Measurements from ENCODE around the gene IMPG2. TPM values are rescaled to one million over a fixed set of nuclear protein-coding genes. Genes with fewer than 3 reads are reported as not detected.

IMPG2 gene
- polyA plus RNA-seq, 1 experiment, result 0.19 TPM

DNA sequence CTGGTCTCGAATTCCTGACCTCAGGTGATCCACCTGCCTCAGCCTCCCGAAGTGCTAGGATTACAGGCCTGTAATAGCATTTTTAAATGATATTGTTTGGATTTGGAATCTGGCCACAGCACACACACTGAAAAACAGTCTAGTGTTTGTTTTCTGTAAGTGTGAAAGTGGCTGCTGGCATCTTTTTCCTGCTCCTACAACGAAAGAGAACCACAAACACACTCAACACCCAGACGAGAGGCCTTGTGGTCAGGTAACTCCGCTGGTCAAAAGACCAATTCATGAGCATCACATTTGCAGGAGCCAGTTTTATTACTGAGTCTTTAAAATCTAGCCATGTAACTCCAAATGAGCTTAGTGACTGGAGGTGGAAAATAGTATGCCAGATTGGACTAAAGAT, 50.2 kb downstream of the IMPG2 start:
- no peak overlapping the region for H3K4me3 ChIP-seq (ENCODE audit: low read depth, low read length)
- POLR2A ChIA-PET, result no interaction called here
- H3K9me3 ChIP-seq (ENCODE audit: control insufficient read depth, insufficient read depth, low read length), result no peaks in the 10 kb centered on the region
- TF ChIP-seq, protein P1, sequence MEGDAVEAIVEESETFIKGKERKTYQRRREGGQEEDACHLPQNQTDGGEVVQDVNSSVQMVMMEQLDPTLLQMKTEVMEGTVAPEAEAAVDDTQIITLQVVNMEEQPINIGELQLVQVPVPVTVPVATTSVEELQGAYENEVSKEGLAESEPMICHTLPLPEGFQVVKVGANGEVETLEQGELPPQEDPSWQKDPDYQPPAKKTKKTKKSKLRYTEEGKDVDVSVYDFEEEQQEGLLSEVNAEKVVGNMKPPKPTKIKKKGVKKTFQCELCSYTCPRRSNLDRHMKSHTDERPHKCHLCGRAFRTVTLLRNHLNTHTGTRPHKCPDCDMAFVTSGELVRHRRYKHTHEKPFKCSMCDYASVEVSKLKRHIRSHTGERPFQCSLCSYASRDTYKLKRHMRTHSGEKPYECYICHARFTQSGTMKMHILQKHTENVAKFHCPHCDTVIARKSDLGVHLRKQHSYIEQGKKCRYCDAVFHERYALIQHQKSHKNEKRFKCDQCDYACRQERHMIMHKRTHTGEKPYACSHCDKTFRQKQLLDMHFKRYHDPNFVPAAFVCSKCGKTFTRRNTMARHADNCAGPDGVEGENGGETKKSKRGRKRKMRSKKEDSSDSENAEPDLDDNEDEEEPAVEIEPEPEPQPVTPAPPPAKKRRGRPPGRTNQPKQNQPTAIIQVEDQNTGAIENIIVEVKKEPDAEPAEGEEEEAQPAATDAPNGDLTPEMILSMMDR (IDR thresholded peaks at IDR 0.05; ENCODE audit: low read depth, low read length), result no peak
- CTCF ChIA-PET, result no interaction called here
- no peak overlapping the region for H3K27ac ChIP-seq (ENCODE audit: low read depth, low read length)
- DNase-seq (ENCODE audit: low read depth, low spot score), result no peak
- no peaks in the 10 kb centered on the region for H3K27me3 ChIP-seq (ENCODE audit: control insufficient read depth, insufficient read depth, low read length)

DNA sequence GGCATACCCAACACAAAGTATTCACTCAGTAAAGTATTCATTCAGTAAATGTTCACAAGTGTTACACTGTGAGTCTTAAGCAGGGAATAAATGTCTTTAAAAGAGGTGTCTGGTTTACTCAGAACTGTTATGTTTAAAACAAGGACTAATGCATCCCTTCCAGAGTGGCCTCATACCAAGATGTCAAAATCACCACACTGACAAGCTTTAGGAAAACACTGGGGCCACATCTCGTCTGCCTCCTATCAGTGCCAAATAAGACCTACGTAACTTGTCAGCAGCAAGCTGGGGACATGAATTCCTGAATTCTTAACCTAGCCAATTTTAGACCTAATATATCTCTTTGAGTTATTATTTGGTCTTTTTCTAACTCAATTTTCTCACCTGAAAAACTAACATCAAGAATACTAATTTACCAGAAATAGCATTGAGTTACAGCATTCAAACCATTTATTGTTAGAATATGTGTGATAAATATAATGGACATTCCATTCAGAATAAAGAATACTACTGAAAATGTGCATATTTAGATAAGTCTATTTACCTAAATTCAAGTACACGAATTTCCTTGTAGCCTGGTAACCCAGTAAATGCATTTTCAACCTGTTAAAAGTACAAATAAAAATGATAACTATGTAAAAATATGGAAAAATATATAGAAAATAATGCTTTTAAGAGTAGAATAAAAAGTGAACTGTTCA, 51.3 kb downstream of the IMPG2 start:
- CTCF ChIA-PET, result no interaction called here

DNA sequence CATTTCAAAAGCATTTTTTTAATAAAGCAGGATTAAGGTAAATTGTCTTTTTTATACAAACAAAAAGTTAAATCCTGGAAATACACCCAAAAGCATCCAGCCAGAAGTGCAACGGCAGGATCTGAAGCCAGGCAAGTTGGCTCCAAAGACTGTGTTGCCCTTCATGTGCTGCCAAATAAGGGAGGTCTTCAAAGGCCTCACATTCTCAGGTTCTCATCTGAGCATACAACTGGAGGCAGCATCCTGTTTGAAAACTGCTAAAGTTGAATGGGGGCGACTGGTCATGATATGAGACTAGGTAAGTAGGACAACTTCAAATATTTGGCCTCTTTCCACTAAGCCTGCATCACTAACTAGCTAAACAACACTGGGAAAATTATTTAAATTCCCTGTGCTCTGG, 52.2 kb downstream of the IMPG2 start:
- POLR2A ChIA-PET, result no interaction called here
- no peak for DNase-seq (ENCODE audit: low read depth, low spot score)
- Histone ChIP-seq H3K4me3 (ENCODE audit: low read depth, low read length) (no peak overlapping the region), H3K27me3 (ENCODE audit: control insufficient read depth, insufficient read depth, low read length) (no peaks in the 10 kb centered on the region), H3K27ac (ENCODE audit: low read depth, low read length) (no peak overlapping the region), H3K9me3 (ENCODE audit: control insufficient read depth, insufficient read depth, low read length) (no peaks in the 10 kb centered on the region)
- TF ChIP-seq, protein P1 (IDR thresholded peaks at IDR 0.05; ENCODE audit: low read depth, low read length), result no peak
- CTCF ChIA-PET, result no interaction called here

More for the DNA sequence above, 51.3 kb downstream of the IMPG2 start:
- DNase-seq (ENCODE audit: low read depth, low spot score), result no peak
- Histone ChIP-seq H3K27me3 (ENCODE audit: control insufficient read depth, insufficient read depth, low read length) (no peaks in the 10 kb centered on the region), H3K27ac (ENCODE audit: low read depth, low read length) (no peak overlapping the region), H3K4me3 (ENCODE audit: low read depth, low read length) (no peak overlapping the region), H3K9me3 (ENCODE audit: control insufficient read depth, insufficient read depth, low read length) (no peaks in the 10 kb centered on the region)
- POLR2A ChIA-PET, result no interaction called here
- TF ChIP-seq, protein P1 (IDR thresholded peaks at IDR 0.05; ENCODE audit: low read depth, low read length), result no peak

DNA sequence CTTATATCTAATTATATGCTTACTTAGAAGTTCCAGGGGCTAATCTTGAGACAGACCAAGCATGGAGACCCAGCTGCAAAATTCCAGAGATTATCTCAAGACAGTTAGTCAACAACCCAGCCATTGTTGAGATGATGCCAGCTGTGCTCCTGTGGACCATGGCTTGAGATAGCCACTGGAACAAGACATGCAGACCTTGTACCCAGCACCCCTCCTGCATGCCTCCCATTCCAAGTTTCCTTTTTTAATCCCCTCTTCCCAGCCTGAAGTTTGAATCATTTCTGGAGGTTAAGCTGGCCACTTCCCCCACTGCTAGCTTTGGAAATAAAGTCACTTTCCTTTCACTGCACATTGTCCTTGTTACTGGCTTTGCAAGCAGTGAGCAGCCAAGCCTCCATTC, 53.8 kb downstream of the IMPG2 start:
- no peaks in the 10 kb centered on the region for H3K27me3 ChIP-seq (ENCODE audit: control insufficient read depth, insufficient read depth, low read length)
- TF ChIP-seq, protein P1 (IDR thresholded peaks at IDR 0.05; ENCODE audit: low read depth, low read length), result no peak
- H3K4me3 ChIP-seq (ENCODE audit: low read depth, low read length), result no peak overlapping the region
- no peak overlapping the region for H3K27ac ChIP-seq (ENCODE audit: low read depth, low read length)
- CTCF ChIA-PET, result no interaction called here
- no peak for DNase-seq (ENCODE audit: low read depth, low spot score)
- POLR2A ChIA-PET, result no interaction called here
- H3K9me3 ChIP-seq (ENCODE audit: control insufficient read depth, insufficient read depth, low read length), result no peaks in the 10 kb centered on the region

DNA sequence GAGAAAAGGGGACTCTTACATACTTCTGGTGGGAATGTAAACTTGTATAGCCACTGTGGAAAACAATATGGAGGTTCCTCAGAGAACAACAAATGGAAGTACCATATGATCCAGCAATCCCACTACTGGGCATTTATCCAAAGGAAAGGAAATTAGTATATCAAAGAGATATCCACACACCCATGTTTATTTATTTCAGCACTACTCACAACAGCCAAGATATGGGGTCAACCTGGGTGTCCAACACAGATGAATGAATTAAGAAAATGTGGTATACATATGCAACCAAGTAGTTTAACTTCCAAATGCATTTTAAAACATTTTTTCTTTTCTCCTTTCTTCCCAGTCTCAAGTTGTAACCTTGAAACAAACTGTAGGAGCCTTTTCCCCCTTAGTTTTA, 54.3 kb downstream of the IMPG2 start:
- CTCF ChIA-PET, result no interaction called here
- POLR2A ChIA-PET, result no interaction called here
- TF ChIP-seq, protein P1 (IDR thresholded peaks at IDR 0.05; ENCODE audit: low read depth, low read length), result no peak
- Histone ChIP-seq H3K27me3 (ENCODE audit: control insufficient read depth, insufficient read depth, low read length) (no peaks in the 10 kb centered on the region), H3K9me3 (ENCODE audit: control insufficient read depth, insufficient read depth, low read length) (no peaks in the 10 kb centered on the region), H3K4me3 (ENCODE audit: low read depth, low read length) (no peak overlapping the region), H3K27ac (ENCODE audit: low read depth, low read length) (no peak overlapping the region)
- DNase-seq (ENCODE audit: low read depth, low spot score), result no peak
